ENCODE data around the gene BANP. TPM values are rescaled to one million over a fixed set of nuclear protein-coding genes. Genes with fewer than 3 reads are reported as not detected.

Gene BANP
- total RNA-seq, 1 donor from 2014 or later: 29.7 TPM

GRCh38 chr16:88057656-88058055 lies 106.4 kb downstream of the BANP start:
- DNase-seq: no peak
- Histone ChIP-seq H3K4me3 (no peak overlapping the region), H3K27me3 (ENCODE audit: low read depth) (no peaks in the 10 kb centered on the region), H3K9me3 (no peaks in the 10 kb centered on the region), H3K4me1 (peaks cover under 1% of the 10 kb centered on the region), H3K36me3 (peaks cover 34% of the 10 kb centered on the region), H3K27ac (no peak overlapping the region)
- ATAC-seq: no peak
- intact Hi-C loops (cut with DNase I): no loop called here
- TF ChIP-seq CTCF (IDR thresholded peaks at IDR 0.05): no peak

GRCh38 chr16:88058136-88058535 lies 106.9 kb downstream of the BANP start:
- DNase-seq (no peak), ATAC-seq (no peak)
- peaks cover 5% of the 10 kb centered on the region for H3K4me1 ChIP-seq
- no peaks in the 10 kb centered on the region for H3K9me3 ChIP-seq
- peaks cover 32% of the 10 kb centered on the region for H3K36me3 ChIP-seq
- H3K27me3 ChIP-seq (ENCODE audit: low read depth): no peaks in the 10 kb centered on the region
- intact Hi-C loops (cut with DNase I): no loop called here
- TF ChIP-seq CTCF (IDR thresholded peaks at IDR 0.05): no peak
- H3K27ac ChIP-seq: no peak overlapping the region
- H3K4me3 ChIP-seq: no peak overlapping the region

GRCh38 chr16:88058817-88059216 lies 107.6 kb downstream of the BANP start:
- intact Hi-C loops (cut with DNase I): no loop called here
- Histone ChIP-seq H3K4me1 (peaks cover 8% of the 10 kb centered on the region), H3K9me3 (no peaks in the 10 kb centered on the region), H3K4me3 (no peak overlapping the region), H3K27ac (no peak overlapping the region), H3K27me3 (ENCODE audit: low read depth) (no peaks in the 10 kb centered on the region), H3K36me3 (peaks cover 39% of the 10 kb centered on the region)
- no peak for TF ChIP-seq CTCF (IDR thresholded peaks at IDR 0.05)
- no peak for DNase-seq
- no peak for ATAC-seq

GRCh38 chr16:88059701-88060386 lies 108.6 kb downstream of the BANP start:
- no peaks in the 10 kb centered on the region for H3K27me3 ChIP-seq (ENCODE audit: low read depth)
- H3K36me3 ChIP-seq: peaks cover 48% of the 10 kb centered on the region
- H3K27ac ChIP-seq: no peak overlapping the region
- TF ChIP-seq CTCF (IDR thresholded peaks at IDR 0.05): no peak
- DNase-seq: no peak
- H3K4me1 ChIP-seq: peaks cover 8% of the 10 kb centered on the region
- no peak overlapping the region for H3K4me3 ChIP-seq
- H3K9me3 ChIP-seq: no peaks in the 10 kb centered on the region
- intact Hi-C loops (cut with DNase I): no loop called here
- ATAC-seq: no peak

- ATAC-seq: no peak
- no peak for TF ChIP-seq CTCF (IDR thresholded peaks at IDR 0.05)
These were observed 109.4 kb downstream of the BANP start for GRCh38 chr16:88060524-88061219.

More at GRCh38 chr16:88060524-88061219, 109.4 kb downstream of the BANP start:
- intact Hi-C loops (cut with DNase I): no loop called here
- H3K27me3 ChIP-seq (ENCODE audit: low read depth): no peaks in the 10 kb centered on the region
- H3K36me3 ChIP-seq: peaks cover 56% of the 10 kb centered on the region
- peaks cover 8% of the 10 kb centered on the region for H3K4me1 ChIP-seq
- no peak overlapping the region for H3K4me3 ChIP-seq
- no peak overlapping the region for H3K27ac ChIP-seq
- H3K9me3 ChIP-seq: no peaks in the 10 kb centered on the region
- DNase-seq: no peak

Measured in lower lobe of right lung (tissue), 2 donors.